Hepatocyte (in vitro differentiated cells): ENCODE measurements around the gene AGFG1.
"Not testable (repeated sequence)": the region's sequence is repeated elsewhere in the genome, so short reads cannot be mapped to it uniquely, and the experiment has no call there.

Source experiments
- CTCF ChIP-seq: fragments of 200-600 bp; sonication (generic); IDR thresholded peaks from 2 replicates; pipeline ENCODE4 v1.5.1; 2016; ENCODE audit warnings: antibody characterized with exemption, mild to moderate bottlenecking; ENCODE audit not compliant: poor library complexity
- EZH2 ChIP-seq: fragments of 200-600 bp; sonication (generic); IDR thresholded peaks from 2 replicates; pipeline ENCODE4 v1.6.1; 2016; ENCODE audit warnings: antibody characterized with exemption, mild to moderate bottlenecking, borderline replicate concordance

GRCh38 chr2:227518278-227518865 lies 46.4 kb downstream of the AGFG1 start:
- not testable (repeated sequence) for TF ChIP-seq CTCF, EZH2
